Glutamatergic neuron (in vitro differentiated cells): ENCODE results near the gene HSPE1. TPM values are rescaled to one million over a fixed set of nuclear protein-coding genes. Genes with fewer than 3 reads are reported as not detected.

Experiments used
- DNase-seq: peaks from one replicate; pipeline ENCODE4 v3.0.0; 2022
- H3K27ac Mint-ChIP-seq: one replicate; pipeline ENCODE4 v1.8.0; 2020; ENCODE audit warnings: mild to moderate bottlenecking, mixed read lengths, inconsistent platforms; ENCODE audit not compliant: unreplicated experiment
- H3K27me3 Mint-ChIP-seq: one replicate; pipeline ENCODE4 v1.8.0; 2020; ENCODE audit warnings: mild to moderate bottlenecking, moderate library complexity, mixed read lengths, inconsistent platforms; ENCODE audit not compliant: unreplicated experiment
- H3K36me3 Mint-ChIP-seq: one replicate; pipeline ENCODE4 v1.8.0; 2020; ENCODE audit warnings: mild to moderate bottlenecking, mixed read lengths, inconsistent platforms; ENCODE audit not compliant: unreplicated experiment
- H3K4me1 Mint-ChIP-seq: one replicate; pipeline ENCODE4 v1.8.0; 2020; ENCODE audit warnings: mild to moderate bottlenecking, low read depth, mixed read lengths, inconsistent platforms; ENCODE audit not compliant: unreplicated experiment
- H3K4me3 Mint-ChIP-seq: one replicate; pipeline ENCODE4 v1.8.0; 2020; ENCODE audit warnings: mild to moderate bottlenecking, mixed read lengths, inconsistent platforms; ENCODE audit not compliant: unreplicated experiment
- H3K9me3 Mint-ChIP-seq: one replicate; pipeline ENCODE4 v1.8.0; 2020; ENCODE audit warnings: mild to moderate bottlenecking, moderate library complexity, mixed read lengths, inconsistent platforms; ENCODE audit not compliant: unreplicated experiment
- CTCF ChIP-seq: fragments of 200-600 bp; sonication (generic); IDR thresholded peaks from one replicate; pipeline ENCODE4 v1.5.0; 2021; ENCODE audit not compliant: partially characterized antibody, unreplicated experiment
- total RNA-seq: library from RNA; stranded (reverse); fragmentation: NEBNext Ultra II Directional; extraction: Animal tissue kit (Norgen Biotek cat#: 25700); gene quantifications from one replicate; pipeline ENCODE4 v1.2.1, GENCODE V29; 2021; ENCODE audit not compliant: unreplicated experiment

Gene HSPE1
- total RNA-seq, 1 donor from 2014 or later, result 83.5 TPM

GRCh38 chr2:197453914-197454398, 46.2 kb upstream of the HSPE1 start:
- Mint-ChIP-seq H3K27me3 (peaks cover 6% of the 10 kb centered on the region), H3K27ac (peak overlapping the region; percentile 98), H3K9me3 (peaks cover 5% of the 10 kb centered on the region), H3K36me3 (no peaks in the 10 kb centered on the region), H3K4me1 (peaks cover 10% of the 10 kb centered on the region), H3K4me3 (peak overlapping the region; percentile 100)
- no peak for TF ChIP-seq CTCF
- DNase-seq, result no peak

GRCh38 chr2:197454923-197455322, 45.3 kb upstream of the HSPE1 start:
- Mint-ChIP-seq H3K4me1 (peaks cover 17% of the 10 kb centered on the region), H3K4me3 (peak overlapping the region; percentile 100), H3K27ac (no peak overlapping the region), H3K36me3 (no peaks in the 10 kb centered on the region), H3K27me3 (peaks cover 6% of the 10 kb centered on the region), H3K9me3 (peaks cover 5% of the 10 kb centered on the region)
- TF ChIP-seq CTCF, result no peak
- DNase-seq, result no peak

GRCh38 chr2:197455428-197455827, 44.8 kb upstream of the HSPE1 start:
- Mint-ChIP-seq H3K27me3 (peaks cover 6% of the 10 kb centered on the region), H3K4me1 (peaks cover 17% of the 10 kb centered on the region), H3K9me3 (peaks cover 5% of the 10 kb centered on the region), H3K36me3 (no peaks in the 10 kb centered on the region), H3K27ac (no peak overlapping the region), H3K4me3 (no peak overlapping the region)
- TF ChIP-seq CTCF, result no peak
- no peak for DNase-seq

- no peak overlapping the region for H3K27ac Mint-ChIP-seq
- no peaks in the 10 kb centered on the region for H3K27me3 Mint-ChIP-seq
- DNase-seq, result no peak
- no peaks in the 10 kb centered on the region for H3K36me3 Mint-ChIP-seq
- no peak overlapping the region for H3K4me3 Mint-ChIP-seq
- no peak for TF ChIP-seq CTCF
- H3K4me1 Mint-ChIP-seq, result peaks cover 8% of the 10 kb centered on the region
- H3K9me3 Mint-ChIP-seq, result no peaks in the 10 kb centered on the region
Observed at GRCh38 chr2:197460649-197461048, 39.5 kb upstream of the HSPE1 start.

GRCh38 chr2:197461057-197461456, 39.1 kb upstream of the HSPE1 start:
- Mint-ChIP-seq H3K27me3 (no peaks in the 10 kb centered on the region), H3K4me1 (peaks cover 8% of the 10 kb centered on the region), H3K9me3 (no peaks in the 10 kb centered on the region), H3K36me3 (no peaks in the 10 kb centered on the region), H3K27ac (no peak overlapping the region), H3K4me3 (no peak overlapping the region)
- TF ChIP-seq CTCF, result no peak
- no peak for DNase-seq
